HG02678 (cell line): ENCODE data around the gene ZBTB7C.

ENCODE experiments used
- ATAC-seq: cut with Tn5 transposase; IDR thresholded peaks from one replicate; pipeline ENCODE4 v1.9.1; 2021; ENCODE audit warnings: mild to moderate bottlenecking, moderate library complexity; ENCODE audit not compliant: unreplicated experiment

ZBTB7C gene

DNA sequence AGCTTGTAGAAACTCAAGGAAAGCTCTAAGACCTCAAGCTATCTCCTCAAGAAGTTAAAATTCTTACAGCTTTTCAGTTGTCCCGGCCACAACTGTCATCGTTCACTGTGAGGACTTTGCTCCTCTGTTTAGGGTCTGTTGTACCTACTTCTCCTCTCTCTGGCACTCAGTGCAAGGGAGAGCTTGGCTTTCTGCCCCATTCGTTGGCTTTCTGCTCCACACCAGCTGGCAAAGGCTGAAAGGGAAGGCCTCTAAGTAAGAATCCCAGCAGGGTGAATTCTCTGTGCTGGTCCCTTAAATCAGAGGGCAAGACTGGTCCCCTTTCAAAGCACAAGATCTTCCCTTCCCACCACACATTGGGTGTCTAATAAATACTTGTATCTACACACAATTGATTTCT, 17.3 kb downstream of the ZBTB7C start:
- no peak for ATAC-seq

DNA sequence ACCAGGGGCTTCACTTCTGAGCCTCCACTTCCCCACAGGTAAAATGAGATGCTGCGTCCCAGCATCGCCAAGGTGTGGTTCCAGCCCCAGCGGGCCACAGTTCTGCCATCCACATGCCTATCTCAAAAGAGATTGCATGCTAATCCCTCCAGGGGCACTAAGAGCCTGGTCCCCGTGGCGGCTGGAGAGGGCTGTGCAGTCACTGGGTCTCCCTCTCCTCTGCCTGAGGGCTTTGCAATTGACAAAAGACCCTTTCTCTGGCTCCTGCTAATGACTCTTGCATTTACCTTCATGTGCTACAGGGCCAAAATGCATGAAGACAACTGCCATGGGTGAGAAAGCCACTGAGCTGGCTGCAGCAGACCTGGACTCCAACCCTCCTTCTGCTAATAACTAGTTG, 18.5 kb downstream of the ZBTB7C start:
- no peak for ATAC-seq

DNA sequence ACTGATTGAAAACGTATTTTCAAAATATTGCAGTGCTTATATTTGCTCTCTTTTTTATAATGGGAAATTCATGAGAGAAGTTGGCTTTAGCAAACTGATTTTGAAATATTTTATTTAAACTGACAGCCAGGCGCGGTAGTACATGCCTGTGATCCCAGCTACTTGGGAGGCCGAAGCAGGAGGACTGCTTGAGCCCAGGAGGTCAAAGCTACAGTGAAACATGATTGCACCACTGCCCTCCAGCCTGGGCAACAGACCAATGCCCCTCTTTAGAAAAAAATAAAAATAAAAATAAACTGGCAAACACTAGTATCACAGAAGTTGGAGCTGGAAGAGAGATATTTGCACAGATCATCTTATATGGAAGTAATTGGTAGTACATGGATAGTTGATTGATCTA, 20.7 kb downstream of the ZBTB7C start:
- ATAC-seq, result no peak

DNA sequence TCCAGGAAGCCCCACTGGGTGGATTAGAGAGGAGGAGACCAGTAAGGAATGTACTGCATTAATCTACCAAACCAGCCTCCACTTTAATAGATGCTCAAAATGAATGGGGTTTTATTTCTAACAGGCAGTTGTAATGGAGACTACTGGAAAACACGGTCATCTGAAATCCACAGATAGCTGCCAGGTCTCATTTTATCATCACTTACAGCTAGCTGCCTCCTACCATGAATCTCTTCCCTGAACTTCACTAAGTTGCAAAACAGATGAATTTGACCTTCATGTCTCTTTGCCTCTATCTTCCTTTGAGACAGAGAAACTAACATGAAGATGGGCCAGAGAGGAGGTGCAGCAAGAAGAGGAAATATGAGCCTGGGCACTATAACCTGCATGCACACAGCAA, 21.9 kb downstream of the ZBTB7C start:
- ATAC-seq, result no peak

DNA sequence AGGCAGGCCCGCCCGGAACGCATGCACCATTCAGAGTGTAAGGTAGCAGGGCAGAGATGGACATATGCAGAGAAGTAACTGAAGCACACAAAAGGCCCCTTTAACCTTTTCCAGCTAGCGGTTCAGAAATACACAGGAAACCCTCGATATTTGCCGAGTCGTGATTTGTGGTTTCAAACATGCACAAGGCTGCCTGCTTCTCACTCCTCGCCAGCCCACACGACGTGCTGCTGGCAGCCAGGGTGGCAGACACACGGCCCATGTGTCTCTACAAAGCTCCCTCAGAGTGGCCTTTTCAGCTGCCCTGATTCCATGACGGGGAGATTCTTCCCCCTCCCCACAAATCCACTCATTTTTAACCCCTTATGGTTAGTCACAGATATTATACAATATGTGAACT, 23.6 kb downstream of the ZBTB7C start:
- ATAC-seq, result no peak

DNA sequence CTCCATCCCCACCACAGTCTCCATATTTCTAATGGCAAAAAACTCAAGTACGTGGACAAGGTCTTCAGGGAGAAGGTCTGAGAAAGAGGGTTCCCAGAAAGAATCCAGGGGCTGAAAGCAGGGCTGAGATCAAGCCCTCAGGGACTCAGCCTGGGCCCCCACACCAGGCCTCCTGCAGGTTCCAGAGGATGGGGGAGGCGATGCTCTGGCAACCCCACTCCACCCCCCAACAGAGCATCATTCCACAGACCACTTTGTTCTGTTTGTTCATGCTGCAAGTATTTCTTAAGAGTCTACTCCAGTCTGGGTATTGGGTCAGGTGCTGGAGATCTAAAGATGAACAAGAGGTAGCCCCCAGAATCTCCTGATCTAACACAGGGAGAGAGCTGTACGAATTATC, 32.2 kb downstream of the ZBTB7C start:
- ATAC-seq, result no peak

DNA sequence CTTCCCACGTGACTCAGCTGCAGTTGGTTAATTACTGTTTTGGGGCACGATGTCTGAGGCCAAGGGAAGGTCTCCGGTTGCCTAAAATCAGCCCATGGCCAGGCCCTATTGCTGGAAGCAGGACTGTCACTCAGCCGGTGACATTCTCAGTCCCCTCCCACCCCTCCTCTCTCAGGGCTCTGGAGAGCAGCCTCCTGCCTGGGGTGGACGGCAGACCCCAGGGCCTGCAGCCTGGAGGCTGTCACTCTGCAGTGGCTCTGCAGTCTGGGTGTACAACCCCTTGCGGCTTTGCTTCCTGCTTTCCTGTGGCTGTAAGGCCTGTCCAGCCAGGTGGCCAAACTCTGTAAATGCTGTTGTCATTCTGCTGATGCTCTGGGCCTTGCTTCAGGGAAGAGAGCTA, 32.8 kb downstream of the ZBTB7C start:
- ATAC-seq, result no peak

DNA sequence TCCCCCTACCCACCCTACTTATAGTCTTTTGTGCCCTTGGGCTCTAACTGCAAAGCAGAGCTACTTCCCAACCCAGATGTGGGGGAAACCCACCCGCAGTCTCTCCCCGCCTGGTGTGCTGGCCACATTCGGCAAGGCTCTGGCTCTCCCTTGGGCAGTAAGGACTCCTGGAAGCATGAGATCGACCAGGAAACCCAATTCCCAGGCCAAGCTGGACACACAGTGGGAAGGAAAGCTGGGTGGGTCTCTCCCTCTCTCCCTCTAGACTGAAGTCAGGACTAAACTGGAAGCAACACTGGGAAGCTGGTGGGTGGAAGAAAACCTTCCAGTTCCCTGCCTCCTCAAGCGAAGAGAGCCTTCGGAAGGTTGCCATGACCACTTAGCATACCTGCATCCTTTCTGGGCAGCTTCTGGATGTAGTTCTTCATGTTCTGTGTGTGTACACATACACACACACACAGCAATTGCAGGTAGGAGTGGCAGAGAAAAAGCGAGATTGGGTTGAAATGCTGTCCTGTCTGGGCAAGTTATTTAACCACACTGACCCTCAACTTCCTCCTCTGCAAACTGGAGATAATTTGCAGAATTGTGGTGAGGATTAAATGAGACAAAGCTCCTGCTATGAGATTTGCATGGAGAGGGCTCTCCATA, 33.9 kb downstream of the ZBTB7C start:
- ATAC-seq, result no peak

DNA sequence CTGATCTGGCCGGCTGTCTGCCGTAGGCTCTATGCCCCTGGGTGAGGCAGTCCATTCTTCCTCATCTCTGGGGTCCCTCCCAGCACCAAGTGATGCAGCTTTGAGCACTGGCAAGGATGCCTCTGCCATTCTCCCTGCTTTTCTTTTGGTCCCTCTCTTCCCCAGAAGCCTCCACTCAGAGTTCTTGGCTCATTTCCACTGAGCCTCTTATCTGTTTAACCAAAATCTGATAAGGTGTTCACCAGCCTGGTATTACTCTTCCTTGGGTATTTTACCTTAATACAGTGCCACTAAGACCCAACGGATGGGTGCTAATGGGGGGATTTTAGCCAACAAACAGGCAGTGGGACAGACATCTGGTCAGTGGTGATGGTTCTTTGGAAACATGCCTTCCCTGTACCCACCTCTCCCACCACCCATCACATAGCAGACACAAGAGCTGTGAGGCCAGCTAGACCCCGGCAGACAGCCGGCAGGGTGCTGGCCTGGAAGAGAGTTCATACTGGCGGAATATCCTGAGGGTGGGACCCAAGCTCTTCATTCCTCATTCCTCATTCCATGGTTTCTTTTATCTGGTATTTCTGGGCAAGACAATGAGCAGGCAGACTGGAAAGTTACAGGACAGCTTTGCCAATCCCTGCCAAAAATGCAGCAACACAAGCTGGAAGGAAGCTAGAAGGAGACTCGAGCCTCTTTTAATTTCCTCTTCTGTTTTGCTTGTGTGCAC, 34.6 kb downstream of the ZBTB7C start:
- no peak for ATAC-seq

DNA sequence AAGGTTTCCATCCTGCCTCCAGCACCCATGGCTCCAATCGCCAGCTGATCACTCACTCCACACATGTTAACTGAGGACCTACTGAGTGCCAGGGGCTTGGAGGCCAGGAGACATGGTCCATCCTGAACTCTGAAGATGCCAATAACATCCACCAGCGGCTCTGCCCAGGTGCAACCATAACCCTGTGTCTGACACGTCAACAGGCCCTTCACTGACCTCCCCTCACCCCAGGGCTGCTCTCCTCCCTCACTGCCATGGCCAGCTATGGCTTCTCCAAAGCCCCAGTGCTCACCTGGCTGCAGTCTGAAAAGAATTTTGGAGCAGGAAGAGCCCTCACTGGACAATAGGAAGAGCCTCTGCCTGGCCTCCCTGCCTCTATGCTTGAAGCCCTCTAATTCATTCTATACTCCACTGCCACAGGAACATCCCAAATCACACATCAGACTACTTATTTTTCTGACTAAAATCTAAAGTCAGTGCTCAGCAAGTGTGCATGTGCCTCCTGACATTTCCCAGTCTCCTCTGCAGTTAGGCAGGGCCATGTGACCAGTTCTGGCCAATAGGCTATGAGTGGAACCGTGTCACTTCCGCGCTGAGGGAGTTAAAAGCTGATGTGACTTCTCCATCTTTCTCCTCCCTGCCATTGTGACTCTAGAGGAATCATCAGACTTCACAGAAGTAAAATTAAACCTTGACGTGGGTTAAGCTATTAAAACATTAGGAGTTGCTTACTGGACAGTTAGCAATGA, 37.2 kb downstream of the ZBTB7C start:
- ATAC-seq, result no peak

DNA sequence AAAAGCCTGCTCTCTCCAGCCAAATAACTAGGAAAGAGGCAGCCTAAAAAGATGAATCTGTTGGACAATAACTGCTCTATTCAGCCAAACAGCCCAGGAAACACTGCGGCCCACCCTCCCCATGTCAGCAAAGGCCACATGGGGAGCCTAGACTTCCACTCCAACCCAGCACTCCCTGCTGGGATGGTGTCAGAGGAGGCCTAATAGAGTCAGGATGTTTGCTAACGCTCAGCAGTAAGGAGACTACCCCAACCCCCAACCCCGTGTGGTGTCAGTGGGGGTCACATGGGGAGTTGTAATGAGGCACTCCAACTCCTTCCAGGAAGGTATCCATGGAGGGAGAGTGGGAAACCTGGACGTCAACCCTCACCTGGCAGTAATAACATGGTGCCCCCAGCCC, 41.6 kb downstream of the ZBTB7C start:
- no peak for ATAC-seq

DNA sequence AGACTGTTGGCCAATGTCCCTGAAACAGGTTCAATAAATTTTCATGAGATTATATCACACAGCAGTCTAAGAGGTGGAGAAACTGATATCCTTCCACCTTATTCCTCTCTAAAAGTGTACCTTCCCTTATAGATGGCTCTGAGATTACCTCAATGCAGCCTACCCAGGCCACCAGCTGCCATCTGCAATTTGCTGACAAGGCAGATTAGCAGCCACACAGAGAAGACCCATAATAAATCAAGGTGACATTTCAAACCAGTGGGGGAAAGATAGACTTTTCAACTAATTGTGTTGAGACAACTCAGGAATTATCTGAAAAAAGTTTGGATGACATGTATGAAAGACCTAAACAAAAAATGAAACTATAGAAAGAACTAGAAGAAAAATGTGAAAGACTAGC, 43.2 kb downstream of the ZBTB7C start:
- ATAC-seq, result no peak

DNA sequence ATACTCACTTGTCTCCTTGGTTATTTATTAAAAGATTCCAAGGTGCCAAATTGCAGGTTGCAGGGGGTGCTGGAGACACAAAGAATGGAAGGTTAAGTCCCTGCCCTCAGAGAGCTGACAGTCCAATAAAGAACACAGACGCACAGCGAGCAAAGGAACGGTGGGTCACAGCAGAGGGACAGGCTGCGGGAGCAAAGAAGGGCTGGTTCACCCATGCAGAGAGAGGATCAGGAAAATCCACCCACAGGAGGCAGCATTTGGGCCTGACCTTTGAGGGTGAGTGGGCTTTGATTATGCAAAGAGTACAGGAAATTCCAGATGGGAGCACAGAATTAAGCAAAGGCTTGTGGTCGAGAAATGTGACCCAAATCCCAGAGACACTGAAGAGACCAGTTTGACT, 45.0 kb downstream of the ZBTB7C start:
- ATAC-seq, result no peak

DNA sequence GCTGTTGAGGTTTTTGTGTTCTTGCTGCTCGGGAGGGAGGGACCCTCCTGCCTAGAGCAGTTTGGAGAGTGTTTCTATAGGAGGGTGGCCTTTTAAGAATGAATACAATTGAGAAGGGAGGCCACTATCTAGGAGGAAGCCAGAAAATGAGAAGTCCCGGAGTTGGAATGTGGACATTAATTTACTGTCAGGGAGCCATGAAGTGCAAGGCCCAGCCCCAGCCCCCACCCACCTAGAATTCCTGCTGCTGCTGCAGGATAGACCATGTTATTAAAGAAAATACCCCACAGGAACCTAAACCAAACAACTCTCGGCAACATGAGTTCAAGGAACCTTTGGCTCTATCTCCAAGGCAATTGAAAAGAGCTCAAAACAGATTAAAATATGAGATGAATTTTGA, 46.0 kb downstream of the ZBTB7C start:
- ATAC-seq, result no peak

DNA sequence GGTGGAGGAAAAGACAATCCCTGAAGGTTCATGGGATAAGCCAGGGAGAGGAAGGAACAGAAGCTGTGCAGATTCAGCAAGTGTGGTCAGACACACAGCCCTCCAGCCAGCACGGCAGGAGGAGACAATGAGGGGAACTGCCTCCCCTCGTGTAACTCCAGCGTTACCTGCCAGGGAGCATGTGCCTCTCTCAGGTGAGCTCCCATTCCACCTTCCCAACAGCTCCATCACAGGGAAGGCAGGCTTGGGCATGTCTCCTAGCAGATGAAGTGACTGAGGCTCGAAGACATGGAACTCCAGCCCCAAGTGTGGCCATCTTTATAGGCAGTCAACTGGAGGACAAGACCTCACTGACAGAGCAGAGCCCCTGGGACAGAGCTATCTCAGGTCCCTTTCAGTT, 47.4 kb downstream of the ZBTB7C start:
- ATAC-seq, result no peak

DNA sequence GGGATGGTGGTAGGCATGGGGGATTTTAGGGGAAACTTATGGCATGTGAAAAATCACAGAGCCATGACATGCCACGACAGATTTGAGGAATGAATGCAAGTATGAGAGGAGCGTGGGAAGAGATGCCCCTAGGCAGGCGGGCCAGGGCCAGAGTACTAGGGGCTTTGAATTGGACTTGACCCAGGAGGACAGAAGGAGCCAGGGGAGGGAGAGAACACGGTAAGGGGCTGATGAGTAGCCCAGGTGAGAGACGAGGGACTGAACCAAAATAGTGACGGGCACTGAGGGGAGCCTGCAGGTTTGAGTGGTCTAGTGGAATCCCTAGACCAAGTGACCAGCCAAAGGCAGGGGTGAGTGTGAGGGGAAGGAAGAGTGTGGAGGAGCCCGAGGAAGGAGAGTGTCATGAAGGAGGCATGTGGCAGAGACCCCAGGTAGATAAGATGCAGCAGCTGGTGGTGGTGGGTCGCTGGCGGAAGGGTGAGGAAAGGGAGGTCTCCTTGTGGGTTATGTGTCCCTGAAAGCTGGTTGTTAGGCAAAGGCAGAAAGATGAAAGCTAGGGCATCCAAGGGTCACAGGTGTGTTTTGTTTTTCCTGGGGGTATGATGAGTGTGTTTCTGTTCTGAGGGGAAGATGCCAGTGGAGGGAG, 48.7 kb downstream of the ZBTB7C start:
- ATAC-seq, result no peak

DNA sequence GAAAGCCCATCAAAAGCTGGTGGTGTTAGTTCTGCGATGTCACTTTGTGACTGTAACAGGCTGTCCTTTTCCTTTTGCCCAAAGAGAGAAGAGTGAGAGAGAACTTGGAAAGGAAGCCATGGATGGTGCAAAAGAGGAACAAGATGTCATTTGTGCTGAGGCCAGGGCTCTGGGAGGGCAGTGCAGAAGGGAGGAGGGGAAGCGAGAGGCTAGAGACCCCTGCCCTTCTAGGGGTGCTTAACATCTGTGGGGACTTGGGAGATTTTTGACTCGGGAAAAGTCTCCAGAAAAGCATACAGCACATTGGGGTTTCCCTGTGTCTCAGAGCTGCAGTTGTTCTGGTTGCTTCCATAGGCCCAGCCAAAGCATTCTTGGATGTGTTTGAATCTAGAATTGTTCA, 49.6 kb downstream of the ZBTB7C start:
- no peak for ATAC-seq

DNA sequence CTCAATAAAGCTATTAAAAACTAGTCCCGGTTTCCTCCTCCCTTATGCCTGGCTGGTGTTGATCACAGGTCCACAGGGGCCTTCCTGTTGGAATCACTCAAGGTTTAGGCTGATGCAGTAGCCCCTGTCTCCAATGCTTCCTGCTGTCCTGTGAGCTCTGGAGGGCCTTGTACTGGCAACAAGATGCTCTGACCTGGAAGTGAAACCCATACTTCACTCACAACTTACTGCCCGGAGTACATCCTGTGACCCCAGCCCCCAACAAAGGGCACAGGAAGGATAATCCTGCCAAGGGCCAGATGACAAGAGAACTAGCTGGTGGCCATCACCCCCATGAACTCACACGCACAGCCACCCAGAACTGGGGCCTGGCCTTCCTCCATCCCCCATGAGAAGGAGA, 50.3 kb downstream of the ZBTB7C start:
- no peak for ATAC-seq

DNA sequence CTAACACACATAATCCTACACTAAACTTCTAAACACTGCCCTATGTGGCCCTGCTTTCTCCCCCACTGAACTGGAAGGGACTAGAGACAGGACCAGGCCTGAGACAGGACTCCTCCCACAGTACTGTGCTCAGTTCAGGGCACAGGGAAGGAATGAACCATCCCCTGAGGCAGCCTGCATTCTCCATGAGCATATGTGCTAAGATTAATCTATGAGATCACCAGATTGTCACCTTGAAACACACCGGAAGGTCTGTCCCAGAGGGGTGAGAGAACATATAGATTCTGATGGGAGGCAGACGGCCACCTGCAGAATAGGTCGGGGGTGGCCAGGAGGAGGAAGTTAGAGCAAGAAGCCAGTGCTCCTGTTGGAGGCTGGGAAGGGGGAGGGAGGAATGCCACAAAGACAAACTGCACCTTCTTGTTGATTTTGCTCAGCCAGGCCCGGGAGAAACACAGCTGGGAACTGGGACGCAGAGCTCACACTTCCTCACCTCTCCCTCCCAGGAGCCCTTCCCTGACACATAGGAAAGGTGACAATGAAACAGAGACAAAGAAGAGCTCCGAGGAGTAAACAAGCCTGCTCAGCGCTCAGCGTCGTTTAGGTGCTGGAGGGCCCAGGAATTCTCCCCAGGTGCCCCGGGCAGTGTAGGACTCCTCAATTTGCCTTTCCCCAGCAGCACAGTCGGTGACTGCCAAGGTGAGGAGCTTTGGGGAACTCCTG, 52.1 kb downstream of the ZBTB7C start:
- ATAC-seq, result no peak

DNA sequence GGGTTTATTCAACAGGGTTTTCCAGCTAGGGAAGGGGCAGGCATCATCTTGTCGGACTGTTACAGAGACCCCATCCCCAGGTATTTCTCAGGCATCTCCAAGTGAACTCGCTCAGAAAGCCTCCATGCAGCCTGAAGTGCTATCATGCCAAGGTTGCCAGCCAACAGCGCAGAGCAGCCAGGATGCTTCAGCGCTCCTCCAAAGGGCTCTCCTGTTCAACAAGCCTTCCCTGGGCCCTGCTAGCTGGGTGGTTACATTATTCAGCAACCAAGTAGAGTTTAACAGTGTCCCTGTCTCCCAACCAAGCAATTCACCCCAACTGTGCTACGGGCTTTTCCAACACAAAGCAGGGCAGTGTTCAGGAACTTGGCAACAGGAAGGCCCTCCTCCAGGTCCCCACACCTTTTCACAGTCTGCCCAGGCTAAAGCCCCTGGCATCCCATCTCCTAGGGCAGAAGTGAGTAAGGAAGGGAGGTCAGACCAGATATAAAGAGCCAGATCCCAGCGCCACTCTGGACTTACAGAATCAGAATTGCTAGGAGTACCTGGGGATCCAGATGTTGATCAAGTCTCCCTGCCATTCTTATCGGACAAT, 52.9 kb downstream of the ZBTB7C start:
- ATAC-seq, result no peak
